HepG2 (cell line): ENCODE measurements around the gene ARHGEF4. TPM values are rescaled to one million over a fixed set of nuclear protein-coding genes. Genes with fewer than 3 reads are reported as not detected.

ENCODE experiments used
- BRD4 ChIP-seq: sonication (generic); formaldehyde crosslinking; IDR thresholded peaks from 2 replicates; pipeline ENCODE4 v1.4.0; 2020; ENCODE audit warnings: missing genetic modification reagents
- FOXC1 ChIP-seq: sonication (generic); formaldehyde crosslinking; IDR thresholded peaks from 2 replicates; pipeline ENCODE4 v1.8.0; 2022; ENCODE audit warnings: mild to moderate bottlenecking, missing genetic modification reagents, borderline replicate concordance
- FOXJ3 ChIP-seq: sonication (generic); formaldehyde crosslinking; IDR thresholded peaks from 2 replicates; pipeline ENCODE4 v1.4.0; 2020; ENCODE audit warnings: missing genetic modification reagents, mild to moderate bottlenecking, borderline replicate concordance
- FOXM1 ChIP-seq: sonication (generic); formaldehyde crosslinking; IDR thresholded peaks from 2 replicates; pipeline ENCODE4 v1.5.0; 2020; ENCODE audit warnings: missing genetic modification reagents
- GATA4 ChIP-seq: sonication (generic); IDR thresholded peaks from 2 replicates; pipeline ENCODE4 v1.6.1; 2016; ENCODE audit warnings: antibody characterized with exemption, low read depth, borderline replicate concordance
- LRRFIP1 ChIP-seq: sonication (generic); formaldehyde crosslinking; conservative IDR thresholded peaks from 2 replicates; pipeline ENCODE4 v1.4.0; 2020; ENCODE audit warnings: missing genetic modification reagents
- MIXL1 ChIP-seq: IDR thresholded peaks from 2 replicates; pipeline ENCODE4 v1.6.1; 2016
- PCBP2 ChIP-seq: fragments of 200-400 bp; formaldehyde crosslinking; optimal IDR thresholded peaks from 2 replicates; pipeline ENCODE3; 2018; ENCODE audit warnings: low read length, low read depth; ENCODE audit not compliant: poor library complexity, severe bottlenecking
- SOX5 ChIP-seq: IDR thresholded peaks from 2 replicates; pipeline ENCODE4 v1.6.1; 2016; ENCODE audit warnings: borderline replicate concordance
- ZBTB38 ChIP-seq: sonication (generic); formaldehyde crosslinking; IDR thresholded peaks from 2 replicates; pipeline ENCODE4 v1.5.1; 2020; ENCODE audit warnings: mild to moderate bottlenecking, missing genetic modification reagents
- ZFP41 ChIP-seq: sonication (generic); formaldehyde crosslinking; IDR thresholded peaks from 2 replicates; pipeline ENCODE4 v1.4.0; 2020; ENCODE audit warnings: mild to moderate bottlenecking, missing genetic modification reagents, borderline replicate concordance
- ZIK1 ChIP-seq: sonication (generic); formaldehyde crosslinking; IDR thresholded peaks from 2 replicates; pipeline ENCODE4 v1.5.0; 2020; ENCODE audit warnings: mild to moderate bottlenecking, low read depth, missing genetic modification reagents, borderline replicate concordance
- ZNF292 ChIP-seq: sonication (generic); formaldehyde crosslinking; IDR thresholded peaks from 2 replicates; pipeline ENCODE4 v1.8.1; 2022; ENCODE audit warnings: mild to moderate bottlenecking, low read depth, missing genetic modification reagents, borderline replicate concordance
- ZNF350 ChIP-seq: sonication (generic); formaldehyde crosslinking; IDR thresholded peaks from 2 replicates; pipeline ENCODE4 v1.4.0; 2020; ENCODE audit warnings: mild to moderate bottlenecking, low read depth, missing genetic modification reagents, borderline replicate concordance
- ZNF432 ChIP-seq: sonication (generic); formaldehyde crosslinking; IDR thresholded peaks from 2 replicates; pipeline ENCODE4 v1.5.0; 2020; ENCODE audit warnings: missing genetic modification reagents, mild to moderate bottlenecking, borderline replicate concordance
- ZNF574 ChIP-seq: sonication (generic); formaldehyde crosslinking; IDR thresholded peaks from 2 replicates; pipeline ENCODE4 v1.4.0; 2020; ENCODE audit warnings: missing genetic modification reagents
- ZNF841 ChIP-seq: sonication (generic); formaldehyde crosslinking; IDR thresholded peaks from 2 replicates; pipeline ENCODE4 v1.8.1; 2023; ENCODE audit warnings: missing genetic modification reagents, borderline replicate concordance
- polyA plus RNA-seq, 8 experiments: library from polyadenylated mRNA; depleted of rRNA in 3 of 8; stranded (reverse) in 7 of 8; unstranded in 1 of 8; fragments of >200 nt; fragmentation: Illumina TruSeq in 4 of 8; extraction: Trizol in 4 of 8; gene quantifications; 2 replicates each; pipeline versions ENCODE4 v1.2.1 to v1.2.3, GENCODE V29; 2011 to 2016; ENCODE audit warnings: low read depth in 4 of 8, missing spikeins in 1 of 8, mixed read lengths in 1 of 8; ENCODE audit not compliant: insufficient read depth in 1 of 8
- total RNA-seq, 5 experiments: library from RNA; depleted of rRNA; stranded (reverse); fragments of >200 nt; fragmentation: Illumina TruSeq; extraction: Trizol; gene quantifications; 2 replicates each; pipeline ENCODE4 v1.2.3, GENCODE V29; 2016; ENCODE audit warnings: low read depth in 1 of 5
- TF ChIP-seq, protein P1 (sequence below): sonication (generic); formaldehyde crosslinking; IDR thresholded peaks from 2 replicates; pipeline ENCODE4 v1.5.0; 2020; ENCODE audit warnings: mild to moderate bottlenecking, missing genetic modification reagents
- TF ChIP-seq, protein P2 (sequence below): sonication (generic); formaldehyde crosslinking; IDR thresholded peaks from 2 replicates; pipeline ENCODE4 v1.4.0; 2020; ENCODE audit warnings: low read depth, mild to moderate bottlenecking, missing genetic modification reagents

Gene ARHGEF4
- total and polyA plus RNA-seq, 2 of the 13 experiments (the other 11 are each of a cell fraction or from before 2014, with no cell fraction given) = 0.11 to 0.13 TPM

DNA sequence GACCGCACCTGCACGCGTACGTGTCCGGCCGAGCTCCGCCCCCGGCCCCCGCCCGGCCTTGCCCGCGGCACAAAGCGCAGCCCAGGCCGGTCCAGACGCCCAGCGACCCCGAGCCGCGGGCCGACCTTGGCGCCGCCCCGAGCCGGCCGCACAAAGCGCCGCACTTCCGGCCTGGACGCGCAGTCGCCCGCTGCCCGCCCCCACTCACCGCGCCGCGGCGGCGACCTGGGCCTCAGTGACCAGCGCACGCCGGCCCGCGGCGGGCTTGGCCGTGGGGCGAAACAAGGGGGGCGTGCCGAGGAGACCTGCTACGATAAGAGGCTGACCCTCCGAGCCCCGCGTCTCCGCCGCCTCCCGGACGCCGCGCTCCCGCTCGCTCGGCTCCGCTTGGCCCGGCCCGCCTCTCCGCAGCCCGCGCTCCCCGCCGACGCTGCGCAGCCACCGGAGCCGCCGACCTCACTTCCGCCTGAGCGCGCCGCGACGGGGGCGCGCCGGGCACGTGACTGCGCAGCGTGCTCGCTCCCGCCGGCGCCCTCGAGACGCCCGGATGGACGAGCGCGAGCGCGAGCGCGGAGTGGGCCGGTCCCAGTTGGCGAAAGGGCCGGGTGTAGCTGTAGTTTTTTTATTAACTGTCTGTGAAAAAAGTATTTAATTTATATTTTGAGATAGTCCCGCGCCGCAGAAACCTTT, 256.4 kb downstream of the ARHGEF4 start, which contains the start of gene FAM168B (continued):
- TF ChIP-seq GATA4 (peak; percentile 11), PCBP2 (no peak), ZNF574 (CRISPR knock-in tag) (peak; percentile 83), SOX5 (CRISPR knock-in tag) (no peak), MIXL1 (CRISPR knock-in tag) (no peak), FOXM1 (CRISPR knock-in tag) (no peak), FOXJ3 (CRISPR knock-in tag) (no peak), ZBTB38 (CRISPR knock-in tag) (peak; percentile 73), ZIK1 (CRISPR knock-in tag) (0 out of 2 replicates have a peak, but pooled peaks have one; percentile 61), ZFP41 (CRISPR knock-in tag) (no peak), ZNF841 (peak; percentile 82; the same call in 1 of the 2 replicates), ZNF432 (CRISPR knock-in tag) (no peak), ZNF350 (no peak), ZNF292 (CRISPR knock-in tag) (no peak), LRRFIP1 (CRISPR knock-in tag) (no peak), BRD4 (CRISPR knock-in tag) (no peak), FOXC1 (0 out of 2 replicates have a peak, but pooled peaks have one; percentile 74)
- TF ChIP-seq, protein P1, sequence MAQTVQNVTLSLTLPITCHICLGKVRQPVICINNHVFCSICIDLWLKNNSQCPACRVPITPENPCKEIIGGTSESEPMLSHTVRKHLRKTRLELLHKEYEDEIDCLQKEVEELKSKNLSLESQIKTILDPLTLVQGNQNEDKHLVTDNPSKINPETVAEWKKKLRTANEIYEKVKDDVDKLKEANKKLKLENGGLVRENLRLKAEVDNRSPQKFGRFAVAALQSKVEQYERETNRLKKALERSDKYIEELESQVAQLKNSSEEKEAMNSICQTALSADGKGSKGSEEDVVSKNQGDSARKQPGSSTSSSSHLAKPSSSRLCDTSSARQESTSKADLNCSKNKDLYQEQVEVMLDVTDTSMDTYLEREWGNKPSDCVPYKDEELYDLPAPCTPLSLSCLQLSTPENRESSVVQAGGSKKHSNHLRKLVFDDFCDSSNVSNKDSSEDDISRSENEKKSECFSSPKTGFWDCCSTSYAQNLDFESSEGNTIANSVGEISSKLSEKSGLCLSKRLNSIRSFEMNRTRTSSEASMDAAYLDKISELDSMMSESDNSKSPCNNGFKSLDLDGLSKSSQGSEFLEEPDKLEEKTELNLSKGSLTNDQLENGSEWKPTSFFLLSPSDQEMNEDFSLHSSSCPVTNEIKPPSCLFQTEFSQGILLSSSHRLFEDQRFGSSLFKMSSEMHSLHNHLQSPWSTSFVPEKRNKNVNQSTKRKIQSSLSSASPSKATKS (CRISPR knock-in tag) = no peak; the same call in 1 of the 2 replicates
- TF ChIP-seq, protein P2, sequence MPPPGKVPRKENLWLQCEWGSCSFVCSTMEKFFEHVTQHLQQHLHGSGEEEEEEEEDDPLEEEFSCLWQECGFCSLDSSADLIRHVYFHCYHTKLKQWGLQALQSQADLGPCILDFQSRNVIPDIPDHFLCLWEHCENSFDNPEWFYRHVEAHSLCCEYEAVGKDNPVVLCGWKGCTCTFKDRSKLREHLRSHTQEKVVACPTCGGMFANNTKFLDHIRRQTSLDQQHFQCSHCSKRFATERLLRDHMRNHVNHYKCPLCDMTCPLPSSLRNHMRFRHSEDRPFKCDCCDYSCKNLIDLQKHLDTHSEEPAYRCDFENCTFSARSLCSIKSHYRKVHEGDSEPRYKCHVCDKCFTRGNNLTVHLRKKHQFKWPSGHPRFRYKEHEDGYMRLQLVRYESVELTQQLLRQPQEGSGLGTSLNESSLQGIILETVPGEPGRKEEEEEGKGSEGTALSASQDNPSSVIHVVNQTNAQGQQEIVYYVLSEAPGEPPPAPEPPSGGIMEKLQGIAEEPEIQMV = peak; percentile 90; the same call in 1 of the 2 replicates
